ENCODE measurements around the gene SYN1. TPM values are rescaled to one million over a fixed set of nuclear protein-coding genes. Genes with fewer than 3 reads are reported as not detected.
"Not testable (repeated sequence)": the region's sequence is repeated elsewhere in the genome, so short reads cannot be mapped to it uniquely, and the experiment has no call there.

The SYN1 gene
- polyA plus RNA-seq, 1 donor = 11.6 TPM

DNA sequence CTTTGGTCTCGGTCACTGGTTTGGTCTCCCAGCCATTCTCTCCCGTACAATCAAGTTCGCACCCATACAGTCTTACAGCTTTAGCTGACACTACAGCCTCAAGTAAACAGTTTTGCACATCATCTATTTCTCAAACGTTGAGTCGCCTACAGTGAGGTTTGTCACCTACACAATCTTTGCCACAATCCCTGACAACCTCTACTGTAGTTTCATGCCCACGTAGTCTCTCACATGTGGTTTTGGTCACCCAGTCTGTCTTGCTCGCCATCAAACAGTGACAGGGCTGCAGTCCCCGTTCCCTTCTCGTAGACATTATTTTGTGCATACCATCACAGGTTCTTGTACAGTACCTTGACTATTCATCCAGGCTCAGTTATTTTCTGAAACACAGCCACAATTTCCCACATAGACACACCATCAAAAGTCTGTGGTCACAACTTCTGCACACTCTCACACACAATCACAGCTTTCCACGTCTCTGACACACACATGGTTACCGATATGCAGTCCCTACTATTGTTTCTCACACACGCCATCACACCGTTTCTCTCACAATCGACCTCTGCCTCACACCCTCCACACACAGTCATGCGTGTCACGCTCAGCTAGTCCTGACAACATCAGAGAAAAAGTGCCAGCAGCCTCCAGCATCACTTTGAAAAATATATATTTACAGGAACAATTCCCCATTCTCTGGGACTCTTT, 15.4 kb upstream of the SYN1 start:
- no peak for DNase-seq (ENCODE audit: low read depth)

DNA sequence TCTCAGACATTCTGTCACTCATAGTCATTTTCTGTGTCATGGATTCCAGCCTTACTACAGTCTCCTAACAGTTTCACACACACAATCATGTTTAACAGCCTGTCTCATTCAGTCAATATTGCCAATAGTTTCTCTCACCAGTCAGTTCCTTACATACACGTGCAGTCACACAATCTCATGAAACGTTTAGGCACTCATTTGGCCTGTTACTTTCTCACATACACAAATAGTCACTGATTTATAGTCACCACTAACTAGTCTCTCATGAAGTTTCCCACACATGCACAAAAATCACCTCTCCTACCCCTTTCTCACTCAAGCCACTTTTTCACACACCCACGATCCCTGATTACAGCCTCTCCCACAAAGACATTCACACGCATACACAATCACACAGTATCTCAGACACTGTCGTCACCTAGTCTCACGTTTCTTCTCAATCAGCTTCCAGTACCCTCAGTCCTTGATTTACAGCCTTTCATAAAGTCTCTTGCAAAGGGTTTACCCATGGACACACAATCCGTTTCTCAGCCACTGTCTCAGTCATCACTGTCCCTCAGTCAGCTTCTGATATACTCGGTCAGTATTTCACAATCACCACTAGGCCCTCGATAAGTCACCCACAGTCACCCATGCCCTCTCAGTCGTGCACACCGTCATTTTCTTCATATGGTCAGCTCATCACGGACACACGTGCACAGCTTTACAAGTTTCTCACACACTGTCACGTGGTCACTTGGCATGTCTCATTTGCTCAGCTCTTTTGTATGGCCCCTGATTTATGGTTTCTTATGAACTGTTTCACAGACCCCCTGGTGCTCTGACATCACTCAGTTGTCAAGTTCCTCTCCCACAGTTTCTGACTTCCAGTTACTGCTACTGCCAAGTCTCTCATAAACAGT, 14.3 kb upstream of the SYN1 start:
- no peak for DNase-seq (ENCODE audit: low read depth)

DNA sequence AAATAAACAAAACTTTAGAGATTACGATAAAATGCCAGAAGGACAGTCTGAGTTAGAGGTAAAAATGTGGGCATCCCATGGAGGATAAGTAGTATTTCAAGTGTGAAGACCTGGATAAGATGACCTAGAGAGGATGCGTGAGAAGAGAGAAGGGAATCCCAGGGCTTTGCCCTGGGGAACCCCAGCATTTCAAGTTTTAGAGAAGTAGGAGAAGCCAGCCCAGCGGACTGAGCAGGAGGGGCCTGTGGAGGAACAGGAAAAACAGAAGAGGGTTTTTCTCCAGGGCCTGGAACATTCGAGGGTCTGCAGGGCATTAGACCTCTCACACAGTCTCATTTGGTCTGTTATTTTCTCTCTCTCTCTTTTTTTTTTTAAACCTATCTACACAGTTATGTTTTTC, 13.0 kb upstream of the SYN1 start:
- no peak for DNase-seq (ENCODE audit: low read depth)

DNA sequence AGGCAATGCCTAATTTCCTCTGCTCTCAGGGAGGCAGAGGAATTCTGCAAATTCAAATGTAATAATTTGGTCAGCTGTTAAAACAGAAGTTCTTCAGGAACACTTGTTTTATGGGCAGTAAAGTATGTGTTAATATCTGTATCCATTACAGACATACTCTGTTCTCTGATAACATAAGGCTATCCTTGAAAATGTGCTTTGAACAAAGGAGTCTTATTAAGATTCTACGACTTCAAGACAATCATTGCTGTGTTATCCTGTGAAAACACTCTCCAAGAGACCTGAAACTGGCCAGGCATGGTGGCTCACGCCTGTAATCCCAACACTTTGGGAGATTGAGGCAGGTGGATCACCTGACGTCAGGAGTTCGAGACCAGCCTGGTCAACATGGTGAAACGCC, 12.0 kb upstream of the SYN1 start:
- no peak for DNase-seq (ENCODE audit: low read depth)

DNA sequence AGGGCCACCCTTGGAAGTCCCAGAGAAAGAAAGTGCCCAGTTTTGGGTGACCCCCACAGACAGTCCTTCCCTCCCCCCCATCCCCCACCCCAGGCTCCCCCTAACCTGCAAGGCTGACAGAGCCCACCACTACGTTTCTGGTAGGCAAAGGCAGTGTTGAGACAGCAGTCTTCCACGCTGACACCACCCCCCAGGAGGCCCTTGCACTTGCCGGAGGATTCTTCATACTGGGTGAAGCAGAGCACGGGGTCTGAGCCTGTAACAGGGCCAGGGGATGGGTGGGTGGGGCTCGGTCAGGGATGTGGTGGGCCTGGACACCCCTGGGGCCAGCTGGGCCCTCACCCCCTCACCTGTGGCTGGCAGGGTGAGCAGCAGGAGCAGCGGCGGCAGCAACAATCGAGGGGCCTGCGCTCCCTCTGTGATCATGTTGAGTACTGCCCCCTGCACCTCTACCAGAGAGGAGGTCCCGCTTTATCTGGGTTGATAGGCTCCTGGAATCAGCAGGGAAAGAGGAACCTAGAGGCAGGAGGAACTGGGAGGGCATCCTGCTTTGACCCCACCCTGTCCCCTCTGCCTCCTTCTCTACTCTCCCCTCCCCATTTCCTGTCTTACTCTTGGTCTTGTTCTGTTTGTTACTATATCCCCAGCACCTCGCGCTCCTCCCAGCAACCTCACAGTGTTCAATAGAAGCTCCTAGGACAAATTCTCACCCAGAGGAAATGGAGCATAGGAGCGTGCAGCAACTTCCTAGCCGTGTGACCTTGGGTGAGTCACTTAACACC, 10.0 kb upstream of the SYN1 start, which contains the start of gene CFP:
CFP (minus strand) TSS at position 512 of the 782 bp plus-strand sequence; CDS start at position 426, 86 bp downstream.
- DNase-seq (ENCODE audit: low read depth) = no peak

DNA sequence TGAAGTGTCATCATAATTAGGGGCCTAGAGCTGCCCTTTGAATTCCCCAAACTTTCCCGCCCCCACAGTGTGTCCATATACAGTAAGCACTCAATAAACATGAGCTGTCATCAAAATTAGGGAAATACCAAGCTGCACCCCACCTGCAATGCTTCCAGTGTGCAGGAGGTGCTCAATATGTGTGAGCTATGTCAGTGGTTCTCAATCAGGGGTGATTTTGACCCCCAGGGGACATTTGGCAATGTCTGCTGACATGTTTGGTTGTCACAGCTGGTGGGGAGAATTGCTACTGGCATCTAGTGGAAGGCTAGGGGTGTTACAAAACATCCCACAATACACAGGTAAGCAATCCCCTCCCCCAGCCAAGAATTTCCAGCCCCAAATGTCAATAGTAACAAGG, 9.3 kb upstream of the SYN1 start:
- no peak for DNase-seq (ENCODE audit: low read depth)

DNA sequence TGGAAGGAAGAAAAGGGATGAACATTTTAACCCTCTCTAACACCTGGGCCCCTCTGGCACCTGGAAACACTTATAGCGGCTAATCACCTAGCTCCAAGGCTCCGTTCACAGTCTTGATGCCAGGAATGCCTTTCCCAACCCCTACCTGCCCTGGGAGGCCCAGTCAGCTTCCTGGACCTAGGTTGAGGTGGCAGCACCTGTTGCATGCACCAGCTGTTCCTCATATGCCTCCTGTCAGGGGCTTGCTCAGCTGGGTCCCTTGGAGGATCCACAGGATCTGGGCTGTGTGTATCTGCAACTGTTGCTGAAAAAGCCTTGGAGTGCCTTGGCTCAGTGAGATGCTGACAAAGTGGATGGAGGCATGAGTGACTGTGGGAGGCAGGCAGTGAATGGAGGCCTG, 5.7 kb upstream of the SYN1 start:
- no peak for DNase-seq (ENCODE audit: low read depth)

DNA sequence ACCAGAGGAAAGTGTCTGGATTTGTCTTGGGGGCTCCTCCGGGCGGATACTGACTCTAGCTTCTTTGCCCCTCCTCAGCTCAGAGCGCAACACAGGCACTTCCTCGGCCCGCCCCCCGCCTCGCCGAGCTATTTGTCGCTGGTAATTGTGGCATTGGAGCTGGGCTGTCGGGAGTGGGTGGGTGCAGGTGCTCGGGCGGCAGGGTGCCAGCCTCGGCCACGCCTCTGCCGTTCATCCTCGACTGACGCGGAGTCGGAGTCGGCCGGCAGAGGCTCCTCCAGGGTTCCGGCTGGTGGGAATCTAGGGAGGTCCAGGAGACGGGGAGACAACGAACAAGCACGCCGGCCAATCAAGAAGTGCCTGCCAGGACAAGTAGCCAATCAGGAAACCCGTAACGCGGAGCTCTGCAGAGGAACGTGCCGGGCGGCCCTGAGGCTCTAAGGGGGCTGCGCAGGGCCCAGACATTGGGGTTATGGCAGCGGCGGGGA, 3.9 kb upstream of the SYN1 start:
- peak; percentile 17 for DNase-seq (ENCODE audit: low read depth)

DNA sequence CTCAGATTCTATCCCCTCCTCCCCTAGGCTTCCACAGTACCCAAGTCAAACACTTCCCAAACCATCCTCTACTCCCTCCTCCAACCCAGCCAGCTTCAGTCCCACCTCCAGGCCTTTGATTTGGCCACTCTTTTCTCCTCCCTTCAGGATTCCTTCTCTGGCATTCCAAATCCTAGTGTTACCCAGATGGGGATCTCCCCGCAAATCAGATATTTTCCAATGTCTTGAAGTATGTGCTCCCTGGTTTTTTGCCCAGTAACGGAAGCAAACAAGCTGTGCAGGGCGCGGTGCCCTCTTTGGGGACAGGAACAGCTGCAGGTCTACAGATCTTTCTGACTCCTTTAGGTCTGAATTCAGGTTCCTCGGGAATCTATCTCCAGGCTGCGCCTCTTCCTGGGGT, 2.2 kb upstream of the SYN1 start:
- DNase-seq (ENCODE audit: low read depth) = no peak

DNA sequence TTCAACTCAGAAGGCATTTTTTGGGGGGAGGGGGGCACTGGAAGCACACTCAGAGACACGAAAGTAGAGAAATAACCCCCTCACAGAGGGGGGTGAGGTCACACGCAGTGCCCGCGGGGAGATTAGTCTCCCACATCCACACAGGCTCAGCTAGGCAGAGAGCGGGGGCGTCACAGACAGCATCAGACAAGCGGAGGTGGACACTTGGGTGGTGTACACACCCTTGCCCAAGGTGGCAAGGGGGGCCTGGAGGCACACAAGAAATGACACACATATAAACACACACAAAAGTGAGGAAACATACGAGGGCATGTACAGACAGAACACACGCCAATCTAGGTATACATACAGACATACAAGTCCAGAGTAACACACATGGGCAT, 637 bp upstream of the SYN1 start:
- DNase-seq (ENCODE audit: low read depth) = no peak

DNA sequence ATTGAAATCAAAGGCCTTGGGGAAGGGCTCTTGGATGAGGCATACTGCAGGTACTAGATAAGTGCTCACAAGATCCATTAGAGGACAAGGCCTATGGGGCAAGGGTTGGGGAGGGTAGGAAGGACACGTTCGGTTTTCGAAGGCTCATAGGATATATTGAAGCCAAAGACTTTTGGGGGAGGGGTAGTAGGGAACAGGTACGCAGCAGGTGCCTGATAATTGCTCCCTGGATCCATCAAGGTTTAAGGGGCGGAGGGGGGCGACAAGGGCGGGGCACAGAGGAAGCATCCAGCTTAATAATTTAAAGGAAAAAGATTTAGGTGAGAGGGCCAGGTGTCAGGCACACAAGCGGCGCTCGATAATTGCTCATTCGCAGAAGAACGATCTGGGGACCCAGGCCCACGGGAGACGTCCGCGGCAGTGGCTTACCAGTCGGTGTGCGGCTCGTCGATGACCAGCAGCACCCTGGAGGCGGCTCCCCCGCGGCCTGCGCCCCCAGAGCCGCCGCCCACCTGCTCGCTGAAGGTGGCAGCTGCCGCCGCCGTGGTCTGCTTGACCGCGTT, 653 bp downstream of the SYN1 start:
- DNase-seq (ENCODE audit: low read depth) = no peak

DNA sequence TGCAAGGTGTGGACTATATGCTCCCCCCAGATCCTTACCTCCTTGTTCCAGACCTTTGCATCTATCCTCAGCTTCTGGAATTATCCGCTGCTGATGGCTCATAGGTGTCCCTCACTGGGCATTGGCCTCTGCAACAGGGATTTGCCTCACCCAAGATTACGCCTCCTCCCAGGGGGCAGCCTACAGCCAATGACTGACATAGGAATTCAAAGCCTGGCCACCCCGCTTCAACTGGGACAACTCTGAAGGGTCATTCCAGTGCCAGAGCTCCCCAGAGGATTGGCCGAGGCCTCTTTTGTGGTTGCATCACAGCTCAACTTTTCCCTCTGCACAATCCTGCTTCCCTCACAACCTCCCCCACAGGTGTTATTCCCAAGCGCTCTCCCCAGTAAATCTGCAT, 5.0 kb downstream of the SYN1 start:
- no peak for DNase-seq (ENCODE audit: low read depth)

DNA sequence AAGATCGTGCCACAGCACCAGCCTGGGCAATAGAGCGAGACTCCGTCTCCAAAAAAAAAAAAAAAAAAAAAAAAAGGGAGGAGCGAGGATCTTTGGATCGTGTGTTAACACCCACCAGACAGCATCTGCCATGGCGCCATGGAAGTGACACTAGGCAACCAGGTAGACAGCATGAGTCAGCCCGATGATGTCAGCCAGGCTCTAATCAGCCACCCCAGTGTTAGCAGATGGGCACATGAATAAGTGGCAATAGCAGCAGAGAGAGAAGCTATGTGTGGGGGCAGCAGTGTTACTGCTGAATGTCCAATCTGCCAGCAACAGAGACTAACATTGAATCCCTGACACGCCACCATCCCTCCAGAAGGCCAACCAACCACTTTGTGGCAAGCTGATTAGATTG, 6.6 kb downstream of the SYN1 start:
- no peak for DNase-seq (ENCODE audit: low read depth)

DNA sequence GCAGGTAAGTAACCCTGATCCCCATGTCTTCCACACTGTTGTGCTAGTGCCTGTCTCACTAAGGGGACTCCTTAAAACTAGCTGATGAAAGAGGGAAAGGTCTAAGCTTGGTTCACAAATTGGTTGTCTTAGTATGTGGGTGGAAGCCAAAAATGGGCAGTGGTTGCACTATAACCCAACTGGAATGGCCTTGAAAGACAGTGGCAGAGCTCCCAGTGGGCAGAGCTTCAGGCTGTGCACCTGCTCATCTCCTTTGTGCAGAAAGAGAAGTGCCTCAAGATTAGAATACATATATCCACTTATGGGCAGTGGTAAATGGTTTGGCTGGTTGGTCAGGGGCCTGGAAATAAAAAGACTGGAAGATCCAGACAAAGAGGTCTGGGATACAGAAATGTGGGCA, 7.2 kb downstream of the SYN1 start:
- DNase-seq (ENCODE audit: low read depth) = no peak

DNA sequence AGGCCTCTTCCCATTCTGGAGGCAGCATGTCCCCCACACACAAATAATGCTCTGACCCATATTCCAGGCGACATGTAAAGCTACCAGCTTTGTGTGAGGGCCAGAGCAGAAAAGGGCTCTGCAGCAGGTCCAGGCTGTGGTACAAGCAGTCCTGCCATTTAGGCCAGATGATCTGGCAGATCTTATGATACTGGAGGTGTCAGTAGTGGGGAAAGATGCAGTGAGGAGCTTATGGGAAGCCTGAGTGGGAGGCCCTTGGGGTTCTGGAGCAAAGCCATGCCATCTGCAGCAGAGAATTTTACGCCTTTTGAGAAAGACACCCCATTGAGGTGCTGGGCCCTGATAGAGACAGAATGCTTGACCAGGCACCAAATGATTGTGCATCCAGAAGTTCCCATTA, 7.7 kb downstream of the SYN1 start:
- no peak for DNase-seq (ENCODE audit: low read depth)

DNA sequence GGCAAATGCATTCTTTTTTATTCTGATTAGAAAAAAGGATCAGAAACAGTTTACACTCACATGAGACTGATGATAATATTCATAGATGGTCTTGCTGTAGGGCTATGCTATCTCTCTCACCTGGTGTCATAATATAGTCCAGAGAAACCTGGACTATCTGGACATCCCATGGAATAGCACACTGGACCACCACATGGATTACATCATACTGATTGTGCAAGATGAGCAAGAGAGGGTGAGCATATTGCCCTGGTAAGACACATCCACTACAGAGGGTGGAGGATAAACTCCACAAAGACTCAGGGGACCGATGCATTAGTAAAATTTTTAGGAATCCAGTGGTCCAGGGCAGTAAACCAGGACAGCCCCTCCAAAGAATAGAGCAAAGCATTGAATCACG, 8.2 kb downstream of the SYN1 start:
- DNase-seq (ENCODE audit: low read depth) = no peak

DNA sequence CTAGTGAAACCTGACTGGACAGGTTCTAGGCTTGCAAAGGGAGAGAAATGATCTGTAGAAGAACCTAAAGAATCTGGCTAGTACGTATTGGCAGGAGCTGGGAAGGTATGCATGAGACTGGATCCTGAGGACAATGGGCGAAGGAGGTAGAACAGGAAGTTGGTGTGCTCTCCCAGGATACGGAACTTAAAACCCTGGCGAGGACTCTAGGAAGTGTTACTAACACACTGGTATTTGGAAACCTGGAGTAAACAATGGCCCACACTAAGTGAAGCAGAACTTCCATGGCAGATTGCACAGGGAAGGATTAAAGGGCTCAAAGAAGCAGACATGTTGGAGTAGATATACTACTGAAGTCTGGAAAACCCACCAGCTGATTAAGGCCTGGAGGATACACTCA, 9.1 kb downstream of the SYN1 start:
- no peak for DNase-seq (ENCODE audit: low read depth)

DNA sequence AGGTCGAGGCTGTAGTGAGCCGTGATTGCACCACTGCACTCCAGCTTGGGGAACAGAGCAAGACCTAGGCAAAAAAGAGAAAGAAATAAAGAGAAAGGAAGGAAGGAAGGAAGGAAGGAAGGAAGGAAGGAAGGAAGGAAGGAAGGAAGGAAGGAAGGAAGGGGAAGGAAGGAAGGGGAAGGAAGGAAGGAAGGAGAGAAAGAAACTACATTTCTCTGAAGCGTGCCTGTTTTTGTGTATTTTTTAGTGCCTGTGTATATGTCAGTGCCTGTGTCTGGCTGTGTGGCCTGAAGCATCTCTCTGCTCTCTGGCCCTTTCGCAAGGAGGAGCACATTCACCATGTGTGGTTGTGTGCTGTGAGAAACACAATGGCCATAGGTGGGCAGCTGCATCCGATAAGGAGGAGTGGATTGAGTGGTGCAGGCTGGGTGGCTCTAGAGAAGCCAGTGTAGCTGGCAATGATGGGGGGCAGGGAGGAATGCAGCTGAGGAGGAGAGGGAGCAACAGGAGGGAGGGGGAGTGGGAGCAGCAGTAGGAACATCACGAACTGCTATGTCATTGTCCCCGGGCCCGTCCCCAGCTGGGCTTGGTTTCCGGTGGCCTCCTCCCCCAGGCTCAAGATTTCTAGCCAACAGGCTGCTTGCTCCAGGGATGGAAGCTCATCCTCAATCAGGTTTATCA, 11.4 kb downstream of the SYN1 start:
- no peak for DNase-seq (ENCODE audit: low read depth)

DNA sequence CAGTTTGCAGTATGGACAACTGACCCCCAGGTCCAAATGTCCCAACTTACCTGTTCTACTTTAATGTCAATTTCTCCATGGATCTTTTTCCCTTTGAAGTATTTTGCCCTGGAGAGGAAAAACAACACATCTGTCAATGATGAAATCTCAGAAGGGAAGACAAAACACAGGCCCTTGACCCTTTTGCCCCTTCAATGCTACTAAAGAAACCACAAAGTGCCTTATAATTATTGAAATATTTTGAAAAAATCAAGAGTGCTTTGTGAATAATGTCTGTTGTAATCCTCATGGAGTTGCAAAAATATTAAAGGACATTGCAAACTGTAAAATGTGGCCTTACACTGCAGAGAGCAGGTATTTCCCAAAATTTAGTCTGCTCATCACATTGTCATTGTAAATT, 12.6 kb downstream of the SYN1 start:
- DNase-seq (ENCODE audit: low read depth) = no peak

DNA sequence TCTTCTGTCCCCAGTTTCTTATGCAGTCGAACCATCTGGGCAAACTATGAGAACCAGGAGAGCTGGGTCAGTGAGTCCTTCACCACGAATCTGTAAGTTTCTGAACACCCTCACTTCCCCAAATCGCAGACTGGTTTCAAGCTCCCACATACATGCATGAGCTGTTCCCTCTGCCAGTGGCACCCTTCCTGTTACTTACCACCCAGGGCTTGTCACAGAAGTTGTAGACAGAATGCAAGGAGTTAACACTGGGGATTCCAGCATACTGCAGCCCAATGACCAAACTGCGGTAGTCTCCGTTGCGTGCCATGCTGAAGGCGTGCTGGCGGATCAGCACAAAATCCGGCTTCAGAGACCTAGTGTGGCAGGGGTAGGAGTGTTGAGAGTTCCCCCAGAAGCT, 14.6 kb downstream of the SYN1 start:
- no peak for DNase-seq (ENCODE audit: low read depth)

DNA sequence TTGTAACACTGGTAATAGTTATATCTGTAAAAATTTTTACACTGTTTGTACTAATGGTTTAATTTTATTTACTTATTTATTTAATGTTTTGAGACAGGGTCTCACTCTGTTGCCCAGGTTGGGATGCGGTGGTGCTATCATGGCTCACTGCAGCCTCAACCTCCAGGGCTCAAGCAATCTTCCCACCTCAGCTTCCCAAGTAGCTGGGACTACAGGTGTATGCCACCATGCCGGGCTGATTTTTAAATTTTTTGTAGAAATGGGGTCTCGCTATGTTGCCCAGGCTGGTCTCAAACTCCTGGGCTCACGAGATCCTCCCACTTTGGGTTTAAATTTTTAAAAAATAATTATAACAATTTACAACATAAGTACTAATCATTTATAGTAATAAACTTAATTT, 16.5 kb downstream of the SYN1 start:
- DNase-seq (ENCODE audit: low read depth) = not testable (repeated sequence)
